Stimulated activated CD8-positive, alpha-beta memory T cell treated with anti-CD3 and anti-CD28 coated beads, Interleukin-12 subunit alpha, Interleukin-12 subunit beta, amount 100 ng/mL, for 4 hours (primary cell): ENCODE results near the gene MFN2.
A peak's percentile ranks its signal among the peaks of the same experiment; 100 is the strongest.
"Not testable (repeated sequence)": the region's sequence is repeated elsewhere in the genome, so short reads cannot be mapped to it uniquely, and the experiment has no call there.

Experiments
- DNase-seq: peaks from one replicate; pipeline ENCODE4 v3.0.0-alpha.2; 2020; ENCODE audit warnings: low read depth

Gene MFN2

GRCh38 chr1:12022036-12022435 lies 41.8 kb downstream of the MFN2 start:
- DNase-seq: no peak

- DNase-seq: no peak
Observed at GRCh38 chr1:12026586-12026985, 46.3 kb downstream of the MFN2 start.

- no peak for DNase-seq
Observed at GRCh38 chr1:12028248-12028647, 48.0 kb downstream of the MFN2 start.

GRCh38 chr1:12028957-12029511 lies 48.8 kb downstream of the MFN2 start:
- DNase-seq: no peak

GRCh38 chr1:12029720-12030339 lies 49.6 kb downstream of the MFN2 start:
- no peak for DNase-seq

- DNase-seq: no peak
Observed at GRCh38 chr1:12031039-12031980, 51.1 kb downstream of the MFN2 start.

GRCh38 chr1:12032161-12032621 lies 51.9 kb downstream of the MFN2 start:
- DNase-seq: no peak

GRCh38 chr1:12033441-12033840 lies 53.2 kb downstream of the MFN2 start:
- not testable (repeated sequence) for DNase-seq

- DNase-seq: no peak
Observed at GRCh38 chr1:12034381-12034801, 54.1 kb downstream of the MFN2 start.

- no peak for DNase-seq
Observed at GRCh38 chr1:12035312-12035711, 55.1 kb downstream of the MFN2 start.

- no peak for DNase-seq
Observed at GRCh38 chr1:12037486-12038355, 57.5 kb downstream of the MFN2 start.

- DNase-seq: no peak
Observed at GRCh38 chr1:12038356-12039163, 58.3 kb downstream of the MFN2 start.

- DNase-seq: no peak
Observed at GRCh38 chr1:12039164-12039525, 58.9 kb downstream of the MFN2 start.

GRCh38 chr1:12039824-12040456 lies 59.7 kb downstream of the MFN2 start:
- DNase-seq: not testable (repeated sequence)

GRCh38 chr1:12040457-12041051 lies 60.3 kb downstream of the MFN2 start:
- DNase-seq: no peak

- DNase-seq: not testable (repeated sequence)
Observed at GRCh38 chr1:12044187-12044877, 64.1 kb downstream of the MFN2 start.

- DNase-seq: no peak
Observed at GRCh38 chr1:12046749-12047119, 66.5 kb downstream of the MFN2 start.

GRCh38 chr1:12047120-12047876 lies 67.1 kb downstream of the MFN2 start:
- peak; percentile 36 for DNase-seq

GRCh38 chr1:12048372-12048771 lies 68.1 kb downstream of the MFN2 start:
- no peak for DNase-seq
